IPS-15b (cell line): ENCODE measurements around the gene USP12.

Source experiments
- H3K27me3 ChIP-seq: one replicate; pipeline ENCODE4 v1.6.1; 2013; ENCODE audit warnings: low read length; ENCODE audit not compliant: control insufficient read depth, insufficient read depth
- H3K36me3 ChIP-seq: one replicate; pipeline ENCODE4 v1.6.1; 2013; ENCODE audit warnings: low read length; ENCODE audit not compliant: control insufficient read depth, insufficient read depth
- H3K4me1 ChIP-seq: one replicate; pipeline ENCODE4 v1.6.1; 2013; ENCODE audit warnings: mild to moderate bottlenecking, low read length; ENCODE audit not compliant: control insufficient read depth, insufficient read depth
- H3K4me3 ChIP-seq: one replicate; pipeline ENCODE4 v1.5.1; 2013; ENCODE audit warnings: low read depth, low read length
- H3K9ac ChIP-seq: one replicate; pipeline ENCODE4 v1.6.1; 2013; ENCODE audit warnings: low read depth, mild to moderate bottlenecking, low read length
- H3K9me3 ChIP-seq: one replicate; pipeline ENCODE4 v1.6.1; 2013; ENCODE audit warnings: mild to moderate bottlenecking, low read length; ENCODE audit not compliant: control insufficient read depth, insufficient read depth

The USP12 gene

DNA sequence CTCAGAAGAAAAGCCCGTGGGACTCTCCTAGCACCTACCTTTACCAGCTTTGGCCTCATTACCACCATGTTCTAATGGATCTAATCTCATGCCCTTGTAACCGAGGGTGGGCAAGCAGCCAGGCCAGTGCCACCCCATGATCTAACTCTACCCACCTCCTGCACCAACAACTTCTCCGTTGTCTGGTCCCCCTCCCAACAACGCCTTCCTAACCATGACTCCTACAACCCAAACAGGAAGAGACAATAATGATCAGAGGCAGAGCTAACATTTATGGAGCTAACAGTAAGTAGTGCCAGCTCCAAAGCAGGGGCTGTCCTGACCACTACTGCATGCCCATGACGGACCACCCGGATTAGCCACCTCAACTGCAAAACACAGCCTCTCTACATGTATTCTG, 3.5 kb downstream of the USP12 start:
- Histone ChIP-seq H3K9me3 (no peaks in the 10 kb centered on the region), H3K27me3 (no peaks in the 10 kb centered on the region), H3K9ac (no peak overlapping the region), H3K4me1 (peaks cover 12% of the 10 kb centered on the region), H3K36me3 (no peaks in the 10 kb centered on the region), H3K4me3 (no peak overlapping the region)

DNA sequence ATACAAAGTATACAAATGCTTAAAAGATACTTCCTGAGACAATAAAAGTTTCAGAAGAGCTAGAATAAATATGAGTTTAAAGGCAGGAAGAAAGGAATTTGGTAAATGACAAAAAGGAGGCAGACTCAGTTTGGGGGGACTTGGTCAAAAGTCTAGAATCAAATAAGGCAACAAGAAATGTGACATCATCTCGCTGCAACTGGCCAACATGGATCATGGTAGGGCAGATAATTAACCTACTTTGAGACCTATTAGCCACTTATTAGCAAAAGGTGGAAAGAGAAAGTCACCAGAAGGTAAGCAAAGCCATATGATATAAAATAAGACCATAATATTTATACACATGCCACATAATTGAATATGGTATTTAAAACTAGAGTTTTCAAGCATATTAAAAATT, 5.3 kb downstream of the USP12 start:
- Histone ChIP-seq H3K4me1 (peaks cover 10% of the 10 kb centered on the region), H3K36me3 (no peaks in the 10 kb centered on the region), H3K4me3 (no peak overlapping the region), H3K27me3 (no peaks in the 10 kb centered on the region), H3K9ac (no peak overlapping the region), H3K9me3 (no peaks in the 10 kb centered on the region)

DNA sequence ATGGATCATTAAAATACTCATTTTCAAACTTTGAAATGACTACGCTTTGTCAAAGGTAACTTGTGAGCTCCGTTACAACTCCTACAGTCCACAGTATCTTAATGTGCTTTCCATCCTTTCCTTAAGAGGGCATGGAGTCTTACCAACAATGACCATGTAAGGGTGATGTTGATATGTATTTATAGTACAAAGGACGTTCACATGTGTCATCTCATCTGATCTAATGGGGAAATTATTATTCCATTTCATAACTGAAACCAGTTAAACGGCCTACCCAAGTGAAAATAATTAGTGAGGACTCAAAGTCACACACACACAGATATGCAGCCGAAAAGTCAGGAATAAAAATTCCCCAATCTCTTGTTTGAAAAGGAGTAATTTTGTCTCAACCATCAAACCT, 9.6 kb downstream of the USP12 start:
- no peak overlapping the region for H3K4me3 ChIP-seq
- no peaks in the 10 kb centered on the region for H3K36me3 ChIP-seq
- H3K27me3 ChIP-seq = no peaks in the 10 kb centered on the region
- no peak overlapping the region for H3K9ac ChIP-seq
- peaks cover 18% of the 10 kb centered on the region for H3K4me1 ChIP-seq
- no peaks in the 10 kb centered on the region for H3K9me3 ChIP-seq

DNA sequence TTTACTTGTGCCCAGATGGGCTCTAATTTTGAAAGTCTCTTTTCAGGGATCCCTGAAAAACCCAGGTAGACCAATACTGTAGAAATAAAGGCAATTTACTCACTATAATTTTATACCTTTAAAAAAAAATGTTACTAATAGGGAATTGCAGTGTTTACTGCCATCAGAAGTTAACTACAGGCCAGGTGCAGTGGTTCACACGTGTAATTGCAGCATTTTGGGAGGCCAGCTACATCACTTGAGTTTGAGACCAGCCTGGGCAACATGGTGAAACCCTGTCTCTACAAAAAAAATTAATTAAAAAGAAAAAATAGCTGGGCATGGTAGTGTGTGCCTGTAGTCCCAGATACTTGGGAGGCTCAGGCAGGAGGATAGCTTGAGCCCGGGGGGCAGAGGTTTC, 10.2 kb downstream of the USP12 start:
- Histone ChIP-seq H3K36me3 (no peaks in the 10 kb centered on the region), H3K27me3 (no peaks in the 10 kb centered on the region), H3K9me3 (no peaks in the 10 kb centered on the region), H3K4me1 (peaks cover 18% of the 10 kb centered on the region), H3K9ac (no peak overlapping the region), H3K4me3 (no peak overlapping the region)

DNA sequence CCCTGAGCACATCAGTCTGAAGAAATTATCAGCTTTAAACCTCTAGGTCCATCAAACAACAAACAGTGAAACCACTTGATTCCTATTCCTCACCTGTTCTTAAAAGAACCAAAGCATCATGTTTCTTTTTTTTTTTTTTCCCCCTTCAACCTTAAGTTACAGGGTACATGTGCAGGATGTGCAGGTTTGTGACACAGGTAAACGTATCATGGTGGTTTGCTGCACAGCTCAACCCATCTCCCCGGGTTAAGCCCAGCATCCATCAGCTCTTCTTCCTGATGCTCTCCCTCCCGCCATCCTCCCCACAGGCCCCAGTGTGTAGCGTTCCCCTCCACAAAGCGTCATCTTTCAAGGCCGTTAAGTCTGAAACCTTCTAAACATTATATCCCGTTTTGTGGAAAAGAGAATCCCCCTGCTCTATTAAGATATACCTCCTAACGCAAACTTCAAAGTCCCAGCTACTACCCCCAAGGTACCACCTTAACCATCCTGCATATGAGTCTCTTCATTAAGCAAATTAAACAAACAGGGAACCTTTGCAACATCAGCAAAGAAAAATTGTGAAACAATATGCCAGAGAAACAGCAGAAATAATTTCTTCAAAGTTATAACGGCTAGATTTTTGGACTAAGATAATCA, 10.8 kb downstream of the USP12 start:
- Histone ChIP-seq H3K4me3 (no peak overlapping the region), H3K9ac (no peak overlapping the region), H3K4me1 (peaks cover 18% of the 10 kb centered on the region), H3K27me3 (no peaks in the 10 kb centered on the region), H3K9me3 (no peaks in the 10 kb centered on the region), H3K36me3 (no peaks in the 10 kb centered on the region)

DNA sequence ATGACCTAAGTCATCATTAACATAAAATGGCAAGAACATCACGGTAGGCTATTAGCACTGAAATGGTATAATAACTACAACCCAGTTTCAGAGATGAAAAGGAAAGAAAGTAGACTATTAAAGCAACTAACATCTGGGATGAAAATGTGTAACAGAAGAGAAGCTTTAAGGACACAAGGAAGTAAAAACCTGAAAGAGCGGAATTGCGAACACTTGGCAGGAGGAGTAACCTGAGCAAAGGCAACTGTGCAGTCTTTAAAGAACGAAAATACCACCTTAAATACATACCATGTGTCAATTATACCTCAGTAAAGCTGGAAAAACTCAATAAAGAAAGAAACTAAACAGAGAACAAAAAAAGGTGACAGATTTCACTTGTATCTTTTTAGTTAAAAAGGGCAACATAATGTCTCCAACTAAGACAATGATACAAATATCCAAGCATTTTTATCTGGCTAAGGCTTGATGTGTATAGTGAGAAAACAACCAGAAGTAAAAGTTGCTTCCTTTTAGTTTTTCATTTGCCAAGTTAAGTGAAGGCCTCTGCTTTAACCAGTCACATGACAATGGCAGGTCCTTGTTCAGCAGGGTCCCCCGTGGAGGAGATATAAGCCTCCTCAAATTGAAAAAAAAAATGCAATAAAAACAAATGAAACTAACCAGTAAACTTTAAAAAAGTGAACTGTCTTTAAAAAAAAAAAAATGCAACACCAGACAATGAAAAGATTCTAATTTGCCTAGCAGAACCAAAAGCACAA, 11.6 kb downstream of the USP12 start:
- Histone ChIP-seq H3K9ac (no peak overlapping the region), H3K9me3 (no peaks in the 10 kb centered on the region), H3K36me3 (no peaks in the 10 kb centered on the region), H3K27me3 (no peaks in the 10 kb centered on the region), H3K4me1 (peaks cover 18% of the 10 kb centered on the region), H3K4me3 (no peak overlapping the region)

DNA sequence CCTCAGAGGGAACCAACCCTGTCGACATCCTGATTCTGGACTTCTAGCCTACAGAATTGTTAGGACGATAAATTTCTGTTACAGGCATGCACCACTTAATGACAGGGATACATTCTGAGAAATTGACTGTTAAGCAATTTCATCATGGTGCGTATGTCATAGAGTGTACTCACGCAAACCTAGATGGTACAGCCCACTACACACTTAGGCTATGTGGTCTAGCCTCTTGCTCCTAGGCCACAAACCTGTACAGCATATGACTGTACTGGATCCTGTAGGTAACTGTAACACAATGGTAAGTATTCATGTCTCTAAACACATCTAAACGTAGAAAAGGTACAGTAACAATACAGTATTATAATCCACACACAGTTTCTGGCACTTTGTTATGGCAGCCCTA, 13.3 kb downstream of the USP12 start:
- Histone ChIP-seq H3K9ac (no peak overlapping the region), H3K4me3 (no peak overlapping the region), H3K4me1 (peaks cover 18% of the 10 kb centered on the region), H3K9me3 (no peaks in the 10 kb centered on the region), H3K36me3 (no peaks in the 10 kb centered on the region), H3K27me3 (no peaks in the 10 kb centered on the region)

DNA sequence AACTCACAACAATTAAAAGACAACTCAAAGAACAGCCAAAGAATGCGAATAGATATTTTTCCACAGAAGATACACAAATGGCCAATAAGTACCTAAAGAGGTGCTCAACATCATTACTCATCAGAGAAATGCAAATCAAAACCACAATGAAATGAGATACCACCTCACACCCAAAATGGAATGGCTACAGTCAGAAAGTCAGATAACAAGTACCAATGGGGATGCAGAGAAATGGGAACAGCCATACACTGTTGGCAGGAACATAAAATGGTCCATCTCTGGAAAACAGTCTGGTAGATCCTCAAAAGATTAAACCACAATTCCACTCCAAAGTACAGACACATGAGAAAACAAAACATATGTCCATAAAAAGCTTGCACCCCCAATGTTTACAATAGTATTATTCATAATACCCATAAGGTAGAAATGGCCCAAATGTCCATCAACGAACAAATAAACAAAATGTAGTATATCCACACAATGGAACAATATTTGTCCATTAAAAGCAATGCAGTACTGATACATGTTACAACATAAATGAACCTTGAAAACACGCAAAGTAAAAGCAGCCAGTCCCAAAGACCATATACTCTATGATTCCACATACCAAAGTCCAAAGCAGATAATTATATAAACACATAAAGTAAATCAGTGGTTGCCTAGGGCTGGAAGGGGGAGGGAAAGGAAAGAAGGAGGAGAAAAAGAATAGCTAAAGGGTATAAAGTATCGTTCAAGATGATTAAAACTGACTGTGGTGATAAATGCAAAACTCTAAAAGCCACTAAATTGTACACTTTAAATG, 19.6 kb downstream of the USP12 start:
- Histone ChIP-seq H3K4me3 (no peak overlapping the region), H3K9ac (no peak overlapping the region), H3K4me1 (no peaks in the 10 kb centered on the region), H3K9me3 (no peaks in the 10 kb centered on the region), H3K27me3 (no peaks in the 10 kb centered on the region), H3K36me3 (no peaks in the 10 kb centered on the region)

DNA sequence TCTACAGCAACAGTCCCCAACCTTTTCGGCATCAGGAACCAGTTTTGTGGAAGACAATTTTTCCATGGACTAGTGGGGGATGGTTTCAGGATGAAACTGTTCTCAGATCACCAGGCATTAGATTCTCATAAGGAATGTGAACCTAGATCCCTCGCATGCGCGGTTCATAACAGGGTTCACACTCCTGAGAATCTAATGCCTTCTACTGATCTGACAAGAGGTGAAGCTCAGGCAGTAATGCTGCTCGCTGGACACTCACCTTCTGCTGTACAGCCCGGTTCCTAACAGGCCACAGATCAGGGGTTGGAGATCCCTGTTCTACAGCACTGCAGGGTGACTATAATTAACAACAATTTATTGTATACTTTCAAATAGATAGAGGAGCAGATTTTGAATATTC, 21.9 kb downstream of the USP12 start:
- Histone ChIP-seq H3K27me3 (no peaks in the 10 kb centered on the region), H3K36me3 (no peaks in the 10 kb centered on the region), H3K4me3 (no peak overlapping the region), H3K9me3 (no peaks in the 10 kb centered on the region), H3K4me1 (no peaks in the 10 kb centered on the region), H3K9ac (no peak overlapping the region)

DNA sequence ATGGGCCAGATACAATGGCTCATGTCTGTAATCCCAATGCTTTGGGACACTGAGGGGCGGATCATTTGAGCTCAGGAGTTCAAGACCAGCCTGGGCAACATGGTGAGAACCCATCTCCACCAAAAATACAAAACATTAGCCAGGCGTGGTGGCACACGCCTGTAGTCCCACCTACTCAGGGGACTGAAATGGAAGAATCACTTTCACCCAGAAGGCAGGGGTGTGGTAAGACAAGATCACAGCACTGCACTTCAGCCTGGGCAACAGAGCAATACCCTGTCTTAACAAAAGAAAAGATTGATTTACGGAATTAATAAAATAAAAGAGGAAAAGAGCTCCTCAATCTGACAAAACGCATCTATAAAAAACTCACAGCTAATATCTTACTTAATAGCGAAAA, 22.7 kb downstream of the USP12 start:
- Histone ChIP-seq H3K4me1 (no peaks in the 10 kb centered on the region), H3K4me3 (no peak overlapping the region), H3K36me3 (no peaks in the 10 kb centered on the region), H3K9me3 (no peaks in the 10 kb centered on the region), H3K9ac (no peak overlapping the region), H3K27me3 (no peaks in the 10 kb centered on the region)

DNA sequence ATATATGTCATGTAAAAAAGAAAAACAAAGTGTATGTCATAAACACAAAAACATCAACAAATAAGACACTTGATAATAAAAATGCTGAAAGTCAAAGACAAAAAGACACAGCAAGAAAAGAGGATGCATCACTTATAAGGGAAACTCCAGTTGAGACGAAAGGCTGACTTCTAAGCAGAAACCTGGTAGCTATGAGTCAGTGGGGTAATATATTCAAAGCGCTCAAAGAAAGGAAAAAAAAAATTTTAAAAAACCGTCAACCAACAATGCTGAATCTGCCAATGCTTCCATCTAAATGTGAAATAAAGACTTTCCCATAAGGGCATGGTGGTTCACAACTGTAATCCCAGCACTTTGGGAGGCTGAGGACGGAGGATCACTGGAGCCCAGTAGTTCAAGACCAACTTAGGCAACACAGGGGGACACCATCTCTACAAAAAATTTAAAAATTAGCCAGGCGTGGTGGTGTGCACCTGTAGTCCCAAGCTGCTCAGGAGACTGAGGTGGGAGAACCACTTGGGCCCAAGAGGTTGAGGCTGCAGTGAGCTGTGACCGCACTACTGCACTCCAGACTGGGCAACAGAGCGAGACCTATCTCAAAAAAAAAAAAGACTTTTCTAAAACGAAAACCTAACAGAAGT, 24.0 kb downstream of the USP12 start:
- H3K9ac ChIP-seq = no peak overlapping the region
- no peaks in the 10 kb centered on the region for H3K9me3 ChIP-seq
- no peak overlapping the region for H3K4me3 ChIP-seq
- H3K4me1 ChIP-seq = no peaks in the 10 kb centered on the region
- H3K36me3 ChIP-seq = no peaks in the 10 kb centered on the region
- H3K27me3 ChIP-seq = no peaks in the 10 kb centered on the region
